IMR-90 (cell line): ENCODE data around the gene HSPB7.
A peak's percentile ranks its signal among the peaks of the same experiment; 100 is the strongest.

Experiments used
- BHLHE40 ChIP-seq: fragments of 150-350 bp; IDR thresholded peaks from 2 replicates; pipeline ENCODE4 v1.6.1; 2016; ENCODE audit warnings: mild to moderate bottlenecking, low read depth, low read length
- CHD1 ChIP-seq: IDR thresholded peaks from 2 replicates; pipeline ENCODE4 v1.6.1; 2012; ENCODE audit warnings: low read depth, low read length, improper control_type of control experiment
- CTCF ChIP-seq: conservative IDR thresholded peaks from 2 replicates; pipeline ENCODE4 v1.5.1; 2012; ENCODE audit warnings: mild to moderate bottlenecking, low read depth, low read length, improper control_type of control experiment
- MAZ ChIP-seq: IDR thresholded peaks from 2 replicates; pipeline ENCODE4 v1.6.1; 2012; ENCODE audit warnings: low read depth, mild to moderate bottlenecking, low read length, improper control_type of control experiment, moderate library complexity, borderline replicate concordance
- MXI1 ChIP-seq: IDR thresholded peaks from 2 replicates; pipeline ENCODE4 v1.6.1; 2012; ENCODE audit warnings: low read depth, mild to moderate bottlenecking, low read length, moderate library complexity, borderline replicate concordance
- POLR2A ChIP-seq: IDR thresholded peaks from 2 replicates; pipeline ENCODE4 v1.6.1; 2012; ENCODE audit warnings: mild to moderate bottlenecking, low read depth, low read length
- RAD21 ChIP-seq: IDR thresholded peaks from 2 replicates; pipeline ENCODE4 v1.6.1; 2012; ENCODE audit warnings: low read length, improper control_type of control experiment
- SMC3 ChIP-seq: fragments of 150-350 bp; IDR thresholded peaks from 2 replicates; pipeline ENCODE4 v1.6.1; 2016; ENCODE audit warnings: low read depth, mild to moderate bottlenecking, antibody characterized with exemption, low read length, moderate library complexity

- no peak for TF ChIP-seq CTCF
- TF ChIP-seq POLR2A, result no peak
- no peak for TF ChIP-seq SMC3
- TF ChIP-seq MAZ, result 0 out of 2 replicates have a peak, but pooled peaks have one; percentile 13
- peak; percentile 69; the same call in 1 of the 2 replicates for TF ChIP-seq MXI1
- 0 out of 2 replicates have a peak, but pooled peaks have one; percentile 40 for TF ChIP-seq BHLHE40
- TF ChIP-seq RAD21, result no peak
- TF ChIP-seq CHD1, result no peak
Observed at GRCh38 chr1:16017461-16018303, at the start of gene HSPB7.
